GM18502 (cell line): ENCODE measurements around the gene NADSYN1.

ENCODE experiments used
- ATAC-seq: cut with Tn5 transposase; IDR thresholded peaks from one replicate; pipeline ENCODE4 v1.9.1; 2021; ENCODE audit warnings: mild to moderate bottlenecking; ENCODE audit not compliant: unreplicated experiment, poor library complexity

The NADSYN1 gene

DNA sequence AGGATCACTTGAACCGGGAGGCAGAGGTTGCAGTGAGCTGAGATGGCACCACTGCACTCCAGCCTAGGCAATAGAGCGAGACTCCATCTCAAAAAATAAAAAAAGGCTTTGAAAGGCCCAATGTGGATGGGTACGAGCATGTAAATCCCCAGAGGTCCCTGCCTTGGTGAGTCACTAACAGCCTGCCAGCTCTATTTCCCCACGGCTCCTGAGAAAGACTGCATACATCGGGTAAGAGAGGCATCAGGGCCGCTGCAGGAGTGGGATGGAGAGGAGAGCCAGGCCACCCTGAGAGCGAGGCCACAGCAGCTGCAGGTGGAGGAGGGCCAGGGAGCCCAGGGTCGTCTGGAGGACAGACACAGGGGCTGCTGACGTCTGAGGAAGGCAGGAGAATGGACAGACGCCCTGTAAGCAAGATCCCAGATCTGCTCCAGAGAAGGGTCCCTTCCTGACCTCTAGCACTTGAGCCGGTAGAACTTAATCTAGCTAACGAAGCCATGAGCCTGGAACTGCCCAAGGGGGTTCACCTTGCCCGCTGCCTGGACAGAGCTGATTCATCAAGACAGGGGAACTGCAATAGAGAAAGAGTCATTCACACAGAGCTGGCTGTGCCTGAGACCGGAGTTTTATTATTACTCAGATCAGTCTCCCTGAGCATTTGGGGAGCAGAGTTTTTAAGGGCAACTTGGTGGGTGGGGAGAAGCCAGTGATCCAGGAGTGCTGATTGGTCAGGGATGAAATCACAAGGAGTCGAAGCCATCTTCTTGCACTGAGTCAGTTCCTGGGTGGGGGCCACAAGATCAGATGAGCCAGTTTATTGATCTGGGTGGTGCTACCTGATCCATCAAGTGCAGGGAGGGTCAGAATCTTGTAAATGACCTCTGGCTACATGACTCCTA lies 90.1 kb downstream of the NADSYN1 start:
- ATAC-seq = no peak

DNA sequence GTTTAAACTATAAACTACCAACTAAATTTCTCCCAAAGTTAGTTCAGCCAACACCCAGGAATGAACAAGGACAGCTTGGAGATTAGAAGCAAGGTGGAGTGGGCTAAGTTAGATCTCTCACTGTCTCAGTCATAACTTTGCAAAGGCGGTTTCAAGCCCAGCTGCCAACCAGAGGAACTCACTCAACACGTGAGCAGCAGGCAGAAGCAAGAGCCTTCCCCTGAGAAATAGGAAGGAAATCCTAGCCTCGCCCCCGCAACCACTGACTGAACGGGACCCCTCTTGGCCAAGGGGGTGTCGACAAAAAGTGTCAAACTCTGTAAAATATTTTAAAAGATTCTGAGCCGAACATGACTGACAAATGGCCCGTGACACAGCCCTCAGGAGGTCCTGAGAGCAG lies 90.9 kb downstream of the NADSYN1 start:
- ATAC-seq = no peak

DNA sequence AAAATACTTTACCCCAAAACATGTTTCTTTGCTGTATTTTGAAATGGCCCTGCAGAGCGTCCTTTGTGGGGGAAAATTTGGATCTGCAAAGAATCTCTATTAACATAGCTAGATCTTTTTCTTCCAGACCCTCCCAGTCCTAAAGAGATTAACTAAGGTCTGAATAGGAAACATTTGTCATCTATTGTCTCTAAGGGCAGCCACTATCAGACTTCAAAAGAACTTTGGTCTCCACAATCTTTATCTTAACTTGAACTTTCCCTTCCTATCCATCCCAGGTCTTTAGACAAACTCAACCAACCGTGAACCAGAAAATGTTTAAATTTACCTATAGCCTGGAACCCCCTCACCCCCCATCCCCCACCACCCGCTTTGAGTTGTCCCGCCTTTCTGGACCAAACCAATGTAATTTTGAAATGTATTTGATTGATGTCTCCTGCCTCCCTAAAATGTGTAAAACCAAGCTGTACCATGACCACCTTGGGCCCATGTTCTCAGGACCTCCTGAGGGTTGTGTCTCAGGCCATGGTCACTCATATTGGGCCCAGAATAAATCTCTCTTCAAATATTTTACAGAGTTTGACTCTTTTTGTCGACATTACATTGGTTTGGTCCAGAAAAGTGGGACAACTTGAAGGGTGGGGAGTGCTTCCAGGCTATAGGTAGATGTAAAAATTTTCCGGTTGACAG lies 91.7 kb downstream of the NADSYN1 start:
- no peak for ATAC-seq

DNA sequence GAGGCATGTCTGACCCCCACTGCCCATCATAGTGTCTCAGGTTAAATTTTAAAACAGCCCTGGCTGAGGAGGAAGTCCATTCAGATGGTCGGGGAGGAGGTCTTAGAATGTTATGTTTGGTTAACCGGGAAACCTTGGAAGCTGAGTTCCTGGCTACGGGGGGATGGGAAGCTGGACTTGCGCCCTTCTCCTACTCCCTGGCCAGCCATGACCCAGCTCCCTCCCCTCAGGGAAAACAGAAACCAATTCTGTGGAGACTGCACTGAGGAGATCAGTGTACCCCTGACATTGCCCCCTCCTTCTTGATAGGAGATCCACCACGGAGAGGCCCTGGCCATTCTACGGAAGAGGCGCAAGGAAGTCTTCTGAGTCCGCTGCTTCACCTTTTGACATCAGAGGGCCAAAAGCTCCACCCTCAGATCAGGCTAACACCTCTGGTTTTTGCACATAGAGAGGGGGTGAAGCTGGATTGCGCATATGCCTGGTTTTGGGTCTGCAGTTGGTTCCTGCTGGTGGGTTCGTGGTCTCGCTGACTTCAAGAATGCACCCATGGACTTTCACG lies 92.5 kb downstream of the NADSYN1 start:
- no peak for ATAC-seq

DNA sequence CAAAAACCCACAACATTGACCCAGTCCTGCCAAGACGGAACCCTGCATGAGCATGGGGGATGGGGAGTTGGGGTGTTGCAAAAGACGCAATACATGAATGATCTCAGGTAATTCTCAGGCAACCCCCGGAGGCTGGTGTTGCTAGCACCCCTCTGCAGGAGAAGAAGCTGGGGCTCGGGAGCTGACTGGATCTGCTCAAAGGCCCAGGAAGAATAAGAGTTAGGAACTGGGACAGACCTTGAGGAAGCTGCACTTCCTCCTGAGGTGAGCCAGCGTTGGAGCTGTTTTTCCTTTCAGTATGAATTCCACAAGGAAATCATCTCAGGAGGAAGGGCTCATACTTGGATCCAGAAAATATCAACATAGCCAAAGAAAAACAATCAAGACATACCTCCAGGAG lies 95.1 kb downstream of the NADSYN1 start, which contains the start of gene KRTAP5-9:
KRTAP5-9 (plus strand) TSS at position 301 of the 400 bp plus-strand sequence. CDS start 238 bp downstream, outside the sequence.
- no peak for ATAC-seq

DNA sequence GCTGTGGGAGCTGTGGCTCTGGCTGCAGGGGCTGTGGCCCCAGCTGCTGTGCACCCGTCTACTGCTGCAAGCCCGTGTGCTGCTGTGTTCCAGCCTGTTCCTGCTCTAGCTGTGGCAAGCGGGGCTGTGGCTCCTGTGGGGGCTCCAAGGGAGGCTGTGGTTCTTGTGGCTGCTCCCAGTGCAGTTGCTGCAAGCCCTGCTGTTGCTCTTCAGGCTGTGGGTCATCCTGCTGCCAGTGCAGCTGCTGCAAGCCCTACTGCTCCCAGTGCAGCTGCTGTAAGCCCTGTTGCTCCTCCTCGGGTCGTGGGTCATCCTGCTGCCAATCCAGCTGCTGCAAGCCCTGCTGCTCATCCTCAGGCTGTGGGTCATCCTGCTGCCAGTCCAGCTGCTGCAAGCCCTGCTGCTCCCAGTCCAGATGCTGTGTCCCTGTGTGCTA lies 95.7 kb downstream of the NADSYN1 start:
- ATAC-seq = no peak
